ENCODE data around the gene TCN1. TPM values are rescaled to one million over a fixed set of nuclear protein-coding genes. Genes with fewer than 3 reads are reported as not detected.
"Not testable (repeated sequence)": the region's sequence is repeated elsewhere in the genome, so short reads cannot be mapped to it uniquely, and the experiment has no call there.

The TCN1 gene
- polyA plus RNA-seq (ENCODE audit: insufficient read length) = 0.31 TPM

- no peak for DNase-seq
Observed at GRCh38 chr11:59866397-59866796, at the start of gene TCN1. Gene TCN1, minus strand, starts transcription at chr11:59866487. Its CDS starts 17 bp downstream, at chr11:59866470.

GRCh38 chr11:59903569-59903968 lies 37.3 kb upstream of the TCN1 start:
- not testable (repeated sequence) for DNase-seq

- no peak for DNase-seq
Observed at GRCh38 chr11:59901306-59901705, 35.0 kb upstream of the TCN1 start.

GRCh38 chr11:59900366-59901126 lies 34.3 kb upstream of the TCN1 start:
- DNase-seq = no peak

GRCh38 chr11:59899532-59899931 lies 33.2 kb upstream of the TCN1 start:
- no peak for DNase-seq

- no peak for DNase-seq
Observed at GRCh38 chr11:59898650-59899049, 32.4 kb upstream of the TCN1 start.

GRCh38 chr11:59898046-59898445 lies 31.8 kb upstream of the TCN1 start:
- DNase-seq = no peak

GRCh38 chr11:59894616-59895015 lies 28.3 kb upstream of the TCN1 start:
- no peak for DNase-seq

GRCh38 chr11:59891781-59892181 lies 25.5 kb upstream of the TCN1 start:
- no peak for DNase-seq

- DNase-seq = not testable (repeated sequence)
Observed at GRCh38 chr11:59887156-59887555, 20.9 kb upstream of the TCN1 start.

GRCh38 chr11:59883597-59883996 lies 17.3 kb upstream of the TCN1 start:
- DNase-seq = no peak

- no peak for DNase-seq
Observed at GRCh38 chr11:59879567-59879966, 13.3 kb upstream of the TCN1 start.

GRCh38 chr11:59878575-59878974 lies 12.3 kb upstream of the TCN1 start, which contains the start of gene OOSP3:
Gene OOSP3, plus strand, starts transcription at chr11:59878782. Its CDS starts 27 bp downstream, at chr11:59878809.
- no peak for DNase-seq

GRCh38 chr11:59877784-59878183 lies 11.5 kb upstream of the TCN1 start:
- DNase-seq = no peak

- DNase-seq = no peak
Observed at GRCh38 chr11:59877325-59877724, 11.0 kb upstream of the TCN1 start.

GRCh38 chr11:59875856-59876519 lies 9.7 kb upstream of the TCN1 start:
- DNase-seq = no peak

GRCh38 chr11:59872076-59872475 lies 5.8 kb upstream of the TCN1 start:
- no peak for DNase-seq

- DNase-seq = no peak
Observed at GRCh38 chr11:59867946-59868345, 1.7 kb upstream of the TCN1 start.

GRCh38 chr11:59866836-59867235 lies 549 bp upstream of the TCN1 start:
- no peak for DNase-seq

- no peak for DNase-seq
Observed at GRCh38 chr11:59865031-59865430, 1.3 kb downstream of the TCN1 start.

- no peak for DNase-seq
Observed at GRCh38 chr11:59862252-59862651, 4.0 kb downstream of the TCN1 start.

GRCh38 chr11:59859673-59860072 lies 6.6 kb downstream of the TCN1 start:
- no peak for DNase-seq

- DNase-seq = no peak
Observed at GRCh38 chr11:59857439-59858434, 8.6 kb downstream of the TCN1 start.
